ENCODE results near the gene NBPF6.
"Not testable (repeated sequence)": the region's sequence is repeated elsewhere in the genome, so short reads cannot be mapped to it uniquely, and the experiment has no call there.

NBPF6 gene

GRCh38 chr1:108502138-108502537, 52.0 kb downstream of the NBPF6 start:
- no peak for DNase-seq

- peak; percentile 58 for DNase-seq
These were observed 52.5 kb downstream of the NBPF6 start for GRCh38 chr1:108502624-108503023.

GRCh38 chr1:108503062-108503733, 53.1 kb downstream of the NBPF6 start:
- peak; percentile 74 for DNase-seq

GRCh38 chr1:108504447-108504846, 54.3 kb downstream of the NBPF6 start:
- no peak for DNase-seq

- DNase-seq = no peak
These were observed 55.6 kb downstream of the NBPF6 start for GRCh38 chr1:108505763-108506070.

- no peak for DNase-seq
These were observed 61.6 kb downstream of the NBPF6 start for GRCh38 chr1:108511764-108512163.

GRCh38 chr1:108512239-108513043, 62.3 kb downstream of the NBPF6 start:
- peak; percentile 32 for DNase-seq

- DNase-seq = no peak
These were observed 62.9 kb downstream of the NBPF6 start for GRCh38 chr1:108513044-108513415.

GRCh38 chr1:108513914-108514313, 63.8 kb downstream of the NBPF6 start:
- DNase-seq = not testable (repeated sequence)

- not testable (repeated sequence) for DNase-seq
These were observed 67.3 kb downstream of the NBPF6 start for GRCh38 chr1:108517301-108517897.

All from HCEC 1CT (cell line).